OCI-LY7 (cell line): ENCODE data around the gene RNASEH2A.

Source experiments
- CTCF ChIP-seq: fragments of 200-600 bp; sonication (generic); conservative IDR thresholded peaks from 2 replicates; pipeline ENCODE4 v1.5.1; 2014; ENCODE audit warnings: mild to moderate bottlenecking, antibody characterized with exemption, low read length, moderate library complexity, mixed read lengths
- EZH2phosphoT487 ChIP-seq: fragments of 200-600 bp; sonication (generic); IDR thresholded peaks from 2 replicates; pipeline ENCODE4 v1.6.1; 2018; ENCODE audit warnings: low read depth, borderline replicate concordance, mild to moderate bottlenecking, mixed run types, antibody characterized with exemption, low read length, moderate library complexity, mixed read lengths

GRCh38 chr19:12800466-12800770, 6.0 kb upstream of the RNASEH2A start:
- TF ChIP-seq CTCF, result no peak
- TF ChIP-seq EZH2phosphoT487, result no peak
